Liver (tissue), 9 donors: ENCODE measurements around the gene STK11. TPM values are rescaled to one million over a fixed set of nuclear protein-coding genes. Genes with fewer than 3 reads are reported as not detected.

Experiments
- DNase-seq: peaks from one replicate; pipeline ENCODE4 v3.0.0-alpha.2; 2017; ENCODE audit warnings: low spot score
- H3K27ac ChIP-seq, 2 donors: one replicate each; pipeline ENCODE4 v1.7.0; 2013; ENCODE audit warnings: inconsistent platforms in 2 of 2, low read length in 2 of 2, control low read depth in 1 of 2, low read depth in 1 of 2, mild to moderate bottlenecking in 1 of 2
- H3K27me3 ChIP-seq, 4 donors: one replicate each; pipeline versions ENCODE4 v1.6.1 to v1.7.0; 2013; ENCODE audit warnings: low read length in 3 of 4, inconsistent platforms in 1 of 4, mild to moderate bottlenecking in 1 of 4, moderate library complexity in 1 of 4; ENCODE audit not compliant: control insufficient read depth in 4 of 4, insufficient read depth in 4 of 4
- H3K36me3 ChIP-seq, 4 donors: one replicate each; pipeline versions ENCODE4 v1.6.1 to v1.7.0; 2013; ENCODE audit warnings: low read length in 3 of 4, mild to moderate bottlenecking in 3 of 4, low read depth in 1 of 4, moderate library complexity in 1 of 4; ENCODE audit not compliant: control insufficient read depth in 4 of 4, insufficient read depth in 3 of 4
- H3K4me1 ChIP-seq, 4 donors: one replicate each; pipeline versions ENCODE4 v1.6.1 to v1.7.0; 2013; ENCODE audit warnings: low read length in 3 of 4, mild to moderate bottlenecking in 3 of 4, moderate library complexity in 1 of 4; ENCODE audit not compliant: control insufficient read depth in 4 of 4, insufficient read depth in 4 of 4
- H3K4me3 ChIP-seq, 3 donors: one replicate each; pipeline versions ENCODE4 v1.6.1 to v1.7.0; 2013; ENCODE audit warnings: low read length in 3 of 3, control low read depth in 1 of 3, low read depth in 1 of 3, mild to moderate bottlenecking in 1 of 3
- H3K9ac ChIP-seq, 2 donors: one replicate each; pipeline ENCODE4 v1.7.0; 2013; ENCODE audit warnings: low read length in 2 of 2, mild to moderate bottlenecking in 2 of 2, moderate library complexity in 2 of 2, control low read depth in 1 of 2, low read depth in 1 of 2
- H3K9me3 ChIP-seq, 4 donors: one replicate each; pipeline versions ENCODE4 v1.6.1 to v1.7.0; 2013; ENCODE audit warnings: low read length in 3 of 4; ENCODE audit not compliant: control insufficient read depth in 4 of 4
- EGR1 ChIP-seq, 2 donors: IDR thresholded peaks; 2 replicates each; pipeline ENCODE4 v1.6.1; 2016 to 2018; ENCODE audit warnings: antibody characterized with exemption in 2 of 2, low read depth in 2 of 2
- FOXA2 ChIP-seq: IDR thresholded peaks from 2 replicates; pipeline ENCODE4 v1.6.1; 2016; ENCODE audit warnings: antibody characterized with exemption
- GABPA ChIP-seq, 2 donors: IDR thresholded peaks in 1 of 2; conservative IDR thresholded peaks in 1 of 2; 2 replicates each; pipeline ENCODE4 v1.6.1; 2016; ENCODE audit warnings: antibody characterized with exemption in 2 of 2, mild to moderate bottlenecking in 1 of 2, moderate library complexity in 1 of 2
- HNF4G ChIP-seq: IDR thresholded peaks from 2 replicates; pipeline ENCODE4 v1.6.1; 2016; ENCODE audit warnings: antibody characterized with exemption
- JUND ChIP-seq, 2 donors: IDR thresholded peaks; 2 replicates each; pipeline ENCODE4 v1.6.1; 2016; ENCODE audit warnings: antibody characterized with exemption in 2 of 2
- NR2F2 ChIP-seq: IDR thresholded peaks from 2 replicates; pipeline ENCODE4 v1.6.1; 2016; ENCODE audit warnings: antibody characterized with exemption
- RAD21 ChIP-seq, 2 donors: IDR thresholded peaks; 2 replicates each; pipeline ENCODE4 v1.6.1; 2016; ENCODE audit warnings: antibody characterized with exemption in 2 of 2, mild to moderate bottlenecking in 2 of 2
- SP1 ChIP-seq: IDR thresholded peaks from 2 replicates; pipeline ENCODE4 v1.6.1; 2018; ENCODE audit warnings: antibody characterized with exemption, mild to moderate bottlenecking
- YY1 ChIP-seq: IDR thresholded peaks from 2 replicates; pipeline ENCODE4 v1.6.1; 2016; ENCODE audit warnings: antibody characterized with exemption, mild to moderate bottlenecking
- WGBS: extraction: QIAGEN DNeasy Blood & Tissue Kit; methylation state at CpG from one replicate; pipeline ENCODE4 v1.1.7; 2013; 5-methylcytosine and 5-hydroxymethylcytosine counted together
- polyA plus RNA-seq, 2 donors: library from polyadenylated mRNA; stranded (reverse) in 1 of 2; unstranded in 1 of 2; fragments of 200-250 nt in 1 of 2; fragments of >200 nt in 1 of 2; fragmentation: Nextera tagmentation in 1 of 2; extraction: Ambion mirVana in 1 of 2; gene quantifications; one replicate each; pipeline versions ENCODE4 v1.2.1 to v1.2.3, GENCODE V29; 2013 to 2015
- total RNA-seq, 2 donors: library from RNA; depleted of rRNA; stranded (reverse); fragments of >200 nt; gene quantifications; one replicate each; pipeline ENCODE4 v1.2.3, GENCODE V29; 2014
- TF ChIP-seq, protein P1 (sequence below): fragments of 150-350 bp; IDR thresholded peaks from 2 replicates; pipeline ENCODE4 v1.5.1; 2017; ENCODE audit warnings: improper control_type of control experiment, low read depth, low read length; ENCODE audit not compliant: missing input control
- donor health status: healthy.
- donor health status: healthy.
- donor health status: healthy.
- donor health status: healthy.
- donor health status: healthy.

The STK11 gene
- total and polyA plus RNA-seq, 4 donors = 3.0 to 126 (median 35.5) TPM

DNA sequence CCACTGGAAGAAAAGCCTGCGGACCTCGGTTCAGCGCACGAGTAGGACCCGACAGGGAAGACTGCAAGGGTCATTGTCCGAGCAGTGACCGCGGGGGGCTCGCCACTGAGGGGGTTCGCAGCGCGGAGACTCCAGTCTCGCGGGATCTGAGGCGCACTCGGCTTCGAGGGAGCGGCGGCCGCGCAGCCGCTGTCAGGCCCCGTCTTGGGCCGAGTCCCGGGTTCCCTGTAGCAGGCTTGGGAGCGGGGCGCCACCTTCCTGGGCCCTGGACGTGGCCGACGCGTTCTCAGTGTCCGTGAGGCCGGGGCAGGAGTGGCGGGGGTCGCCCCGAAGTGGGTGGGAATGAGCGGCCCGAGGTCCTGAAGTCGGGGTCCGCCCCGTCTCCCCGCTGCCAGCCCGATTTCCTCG, 69.3 kb downstream of the STK11 start:
- H3K36me3 ChIP-seq = peaks cover 20 to 33% (median 23%) of the 10 kb centered on the region in 4 donors
- 30% methylated on average over 44 of the region's 44 CpGs for WGBS

DNA sequence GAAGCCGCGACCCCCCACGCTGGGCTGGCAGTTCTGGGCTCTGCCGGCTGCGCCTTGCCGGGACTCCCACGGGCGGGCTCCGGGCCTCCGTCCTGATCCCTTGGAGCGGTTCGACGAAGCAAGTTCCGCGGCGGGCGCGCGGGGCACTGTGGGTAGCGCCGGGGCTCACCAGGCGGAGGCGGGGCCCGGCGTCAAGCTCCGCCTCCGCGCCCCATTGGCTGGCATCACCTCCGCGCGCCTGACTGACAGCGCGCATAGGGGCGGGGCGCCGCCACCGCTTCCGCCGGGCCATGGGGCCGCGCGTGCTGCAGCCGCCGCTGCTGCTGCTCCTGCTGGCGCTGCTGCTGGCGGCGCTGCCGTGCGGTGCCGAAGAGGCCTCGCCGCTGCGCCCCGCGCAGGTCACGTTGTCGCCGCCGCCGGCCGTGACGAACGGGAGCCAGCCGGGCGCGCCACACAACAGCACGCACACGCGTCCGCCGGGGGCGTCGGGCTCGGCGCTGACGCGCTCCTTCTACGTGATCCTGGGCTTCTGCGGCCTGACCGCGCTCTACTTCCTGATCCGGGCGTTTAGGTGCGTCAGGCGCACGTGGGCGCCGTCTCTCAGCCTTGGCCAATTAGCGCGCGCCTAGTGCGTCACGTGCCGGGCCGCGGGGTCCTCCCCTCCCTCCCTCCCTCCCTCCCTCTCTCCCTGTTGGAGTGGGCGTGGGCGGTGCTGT, 69.8 kb downstream of the STK11 start, which contains the start of gene FAM174C:
TSS of gene FAM174C (plus strand) at position 271 of the 716 bp plus-strand sequence. CDS start at position 291, 20 bp downstream.
- peak within 1 kb of the TSS; percentile 89 to 98 for H3K27ac ChIP-seq
- H3K4me1 ChIP-seq = peaks cover 22 to 67% (median 57%) of the 10 kb centered on the region in 4 donors
- H3K4me3 ChIP-seq = peak within 1 kb of the TSS; percentile 55 to 66 (median 65)
- TF ChIP-seq EGR1 (IDR thresholded peaks at IDR 0.05; ENCODE audit: low read depth in 2 of 2) (peak; percentile 92 to 93), GABPA (IDR thresholded peaks at IDR 0.05 in 1 of 2, conservative IDR thresholded peaks at IDR 0.05 in 1 of 2) (peak in 1 of 2 donors; percentile 49), SP1 (peak; percentile 66), FOXA2 (no peak)
- peak within 1 kb of the TSS; percentile 0 to 90 for H3K9ac ChIP-seq
- no peaks in the 10 kb centered on the region for H3K27me3 ChIP-seq
- H3K36me3 ChIP-seq = peaks cover 20 to 33% (median 23%) of the 10 kb centered on the region in 4 donors
- under 1% methylated on average over 98 of the region's 98 CpGs for WGBS
- no peaks in the 10 kb centered on the region for H3K9me3 ChIP-seq
- peak; percentile 92 for DNase-seq

More for the DNA sequence above, 69.3 kb downstream of the STK11 start:
- Histone ChIP-seq H3K4me1 (peaks cover 24 to 69% (median 59%) of the 10 kb centered on the region in 4 donors), H3K4me3 (peak overlapping the region in 2 of 3 donors; percentile 19 to 66), H3K9ac (no peak overlapping the region), H3K27ac (peak overlapping the region; percentile 89 to 98), H3K27me3 (no peaks in the 10 kb centered on the region), H3K9me3 (no peaks in the 10 kb centered on the region)
- TF ChIP-seq SP1 = no peak
- DNase-seq = no peak

DNA sequence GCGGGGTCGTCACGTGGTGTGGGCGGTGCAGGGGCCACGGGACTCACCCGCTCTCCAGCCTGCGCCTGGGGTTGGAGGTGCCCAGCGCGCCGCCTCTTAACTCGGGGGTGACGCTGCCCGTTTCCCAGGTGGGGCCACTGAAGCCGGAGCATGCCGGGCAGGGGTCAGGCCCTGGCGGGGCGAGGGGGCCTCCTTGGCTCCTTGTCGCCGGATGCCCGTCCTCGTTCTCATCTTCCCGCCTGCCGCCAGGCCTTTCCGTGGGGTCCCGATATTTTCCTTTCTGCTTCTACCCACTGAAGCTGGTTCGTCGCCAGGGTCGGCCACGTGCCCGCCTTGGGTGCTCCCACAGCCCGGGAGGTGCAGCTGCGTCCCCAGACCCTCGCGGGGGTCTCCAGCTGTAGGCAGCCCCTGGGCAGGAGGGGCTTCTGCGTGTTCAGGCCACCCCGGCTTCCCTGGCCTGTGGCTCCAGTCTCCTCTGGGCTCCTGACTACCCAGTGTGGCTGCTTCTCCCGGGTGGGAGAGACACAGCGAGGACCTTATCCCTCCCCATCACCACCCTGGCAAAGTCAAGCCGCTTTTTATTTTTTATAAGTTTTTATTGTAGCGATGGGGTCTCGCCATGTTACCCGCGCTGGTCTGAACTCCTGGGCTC, 70.5 kb downstream of the STK11 start:
- 13% methylated on average over 42 of the region's 43 CpGs for WGBS
- Histone ChIP-seq H3K4me3 (peak overlapping the region; percentile 42 to 66 (median 63)), H3K27ac (peak overlapping the region; percentile 89 to 98), H3K9ac (peak overlapping the region; percentile 0 to 90), H3K27me3 (no peaks in the 10 kb centered on the region), H3K4me1 (peaks cover 20 to 60% (median 50%) of the 10 kb centered on the region in 4 donors), H3K9me3 (no peaks in the 10 kb centered on the region), H3K36me3 (peaks cover 18 to 32% (median 23%) of the 10 kb centered on the region in 4 donors)
- DNase-seq = no peak
- TF ChIP-seq SP1 (peak; percentile 6), EGR1 (IDR thresholded peaks at IDR 0.05; ENCODE audit: low read depth in 2 of 2) (no peak)

DNA sequence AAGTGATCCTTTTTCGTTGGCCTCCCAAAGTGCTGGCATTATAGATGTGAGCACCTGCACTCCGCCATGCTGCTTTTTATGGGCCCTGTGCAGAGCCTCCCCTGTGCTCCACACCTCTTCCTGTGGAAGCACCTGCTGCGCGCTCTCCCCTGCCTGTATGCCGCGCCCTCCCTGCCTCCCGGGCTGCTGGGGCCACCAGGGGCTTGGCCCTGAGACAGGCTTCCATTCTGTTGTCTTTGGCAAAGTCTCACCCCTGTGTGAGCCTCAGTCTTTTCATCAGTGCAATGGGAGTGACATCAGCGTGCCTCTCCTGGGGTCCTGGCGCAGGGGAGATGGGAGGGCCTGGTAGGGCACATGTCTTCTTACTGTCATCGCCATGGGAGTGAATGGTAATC, 71.0 kb downstream of the STK11 start:
- H3K27me3 ChIP-seq = no peaks in the 10 kb centered on the region
- no peak overlapping the region for H3K4me3 ChIP-seq
- no peaks in the 10 kb centered on the region for H3K9me3 ChIP-seq
- peaks cover 18 to 28% (median 21%) of the 10 kb centered on the region in 4 donors for H3K36me3 ChIP-seq
- TF ChIP-seq JUND (IDR thresholded peaks at IDR 0.05) (no peak), EGR1 (IDR thresholded peaks at IDR 0.05; ENCODE audit: low read depth in 2 of 2) (no peak), NR2F2 (no peak), GABPA (IDR thresholded peaks at IDR 0.05 in 1 of 2, conservative IDR thresholded peaks at IDR 0.05 in 1 of 2) (no peak), RAD21 (IDR thresholded peaks at IDR 0.05) (no peak), HNF4G (no peak), YY1 (no peak)
- TF ChIP-seq, protein P1, sequence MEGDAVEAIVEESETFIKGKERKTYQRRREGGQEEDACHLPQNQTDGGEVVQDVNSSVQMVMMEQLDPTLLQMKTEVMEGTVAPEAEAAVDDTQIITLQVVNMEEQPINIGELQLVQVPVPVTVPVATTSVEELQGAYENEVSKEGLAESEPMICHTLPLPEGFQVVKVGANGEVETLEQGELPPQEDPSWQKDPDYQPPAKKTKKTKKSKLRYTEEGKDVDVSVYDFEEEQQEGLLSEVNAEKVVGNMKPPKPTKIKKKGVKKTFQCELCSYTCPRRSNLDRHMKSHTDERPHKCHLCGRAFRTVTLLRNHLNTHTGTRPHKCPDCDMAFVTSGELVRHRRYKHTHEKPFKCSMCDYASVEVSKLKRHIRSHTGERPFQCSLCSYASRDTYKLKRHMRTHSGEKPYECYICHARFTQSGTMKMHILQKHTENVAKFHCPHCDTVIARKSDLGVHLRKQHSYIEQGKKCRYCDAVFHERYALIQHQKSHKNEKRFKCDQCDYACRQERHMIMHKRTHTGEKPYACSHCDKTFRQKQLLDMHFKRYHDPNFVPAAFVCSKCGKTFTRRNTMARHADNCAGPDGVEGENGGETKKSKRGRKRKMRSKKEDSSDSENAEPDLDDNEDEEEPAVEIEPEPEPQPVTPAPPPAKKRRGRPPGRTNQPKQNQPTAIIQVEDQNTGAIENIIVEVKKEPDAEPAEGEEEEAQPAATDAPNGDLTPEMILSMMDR = no peak
- no peak overlapping the region for H3K27ac ChIP-seq
- peak overlapping the region in 1 of 2 donors; percentile 90 for H3K9ac ChIP-seq
- WGBS = 74% methylated on average over 10 of the region's 10 CpGs
- peaks cover 16 to 55% (median 44%) of the 10 kb centered on the region in 4 donors for H3K4me1 ChIP-seq
- DNase-seq = no peak
